ENCODE measurements around the gene MYO9B. TPM values are rescaled to one million over a fixed set of nuclear protein-coding genes. Genes with fewer than 3 reads are reported as not detected.
A peak's percentile ranks its signal among the peaks of the same experiment; 100 is the strongest.

MYO9B gene
- total and polyA plus RNA-seq, 2 of the 13 experiments (the other 11 are each of a cell fraction or from before 2014, with no cell fraction given) = 18.0 to 18.3 TPM

GRCh38 chr19:17097593-17098126, 22.1 kb downstream of the MYO9B start (continued):
- TF ChIP-seq NR2F2 (IDR thresholded peaks at IDR 0.05; ENCODE audit: borderline replicate concordance, low read depth) = peak; percentile 95
- TF ChIP-seq ZFP37 (CRISPR knock-in tag; IDR thresholded peaks at IDR 0.05; ENCODE audit: borderline replicate concordance) = no peak
- no peak for TF ChIP-seq ZNF704 (CRISPR knock-in tag; IDR thresholded peaks at IDR 0.05; ENCODE audit: borderline replicate concordance)
- TF ChIP-seq ZNF44 (CRISPR knock-in tag; IDR thresholded peaks at IDR 0.05) = no peak
- TF ChIP-seq GTF3A (CRISPR knock-in tag; conservative IDR thresholded peaks at IDR 0.05) = no peak
- TF ChIP-seq ZKSCAN8 (CRISPR knock-in tag; IDR thresholded peaks at IDR 0.05; ENCODE audit: borderline replicate concordance) = peak; percentile 67
- no peak for TF ChIP-seq ZNF296 (CRISPR knock-in tag; conservative IDR thresholded peaks at IDR 0.05)
- peak; percentile 32; the same call in 1 of the 2 replicates for TF ChIP-seq PHF21A (CRISPR knock-in tag; IDR thresholded peaks at IDR 0.05)
- peak; percentile 64; the same call in 1 of the 2 replicates for TF ChIP-seq CBX5 (CRISPR knock-in tag; IDR thresholded peaks at IDR 0.05; ENCODE audit: borderline replicate concordance)
- TF ChIP-seq SIN3A (IDR thresholded peaks at IDR 0.05; ENCODE audit: borderline replicate concordance, low read depth, low read length) = 0 out of 2 replicates have a peak, but pooled peaks have one; percentile 39
- peak; percentile 99 for TF ChIP-seq NR2F6 (IDR thresholded peaks at IDR 0.05)
- TF ChIP-seq NR2F6 (CRISPR knock-in tag; IDR thresholded peaks at IDR 0.05) = peak; percentile 99
- TF ChIP-seq NFYB (CRISPR knock-in tag; IDR thresholded peaks at IDR 0.05) = no peak
- no peak for TF ChIP-seq ZNF569 (CRISPR knock-in tag; IDR thresholded peaks at IDR 0.05; ENCODE audit: borderline replicate concordance)
- TF ChIP-seq RAD21 (CRISPR knock-in tag; IDR thresholded peaks at IDR 0.05) = 0 out of 2 replicates have a peak, but pooled peaks have one; percentile 9
- TF ChIP-seq SMC3 (IDR thresholded peaks at IDR 0.05; ENCODE audit: low read length) = peak; percentile 31; the same call in 1 of the 2 replicates
- no peak for TF ChIP-seq ZNF263 (CRISPR knock-in tag; IDR thresholded peaks at IDR 0.05)
- TF ChIP-seq TARDBP (CRISPR knock-in tag; IDR thresholded peaks at IDR 0.05) = peak; percentile 65
- TF ChIP-seq ZFP1 (CRISPR knock-in tag; IDR thresholded peaks at IDR 0.05) = peak; percentile 72; the same call in 1 of the 2 replicates
- no peak for TF ChIP-seq ZNF576 (CRISPR knock-in tag; IDR thresholded peaks at IDR 0.05)
- peak; percentile 60; the same call in 1 of the 2 replicates for TF ChIP-seq PRDM10 (CRISPR knock-in tag; IDR thresholded peaks at IDR 0.05; ENCODE audit: low read depth)
- peak; percentile 38; the same call in 1 of the 2 replicates for TF ChIP-seq SKIL (CRISPR knock-in tag; IDR thresholded peaks at IDR 0.05; ENCODE audit: borderline replicate concordance)
- TF ChIP-seq POGZ (CRISPR knock-in tag; IDR thresholded peaks at IDR 0.05) = 0 out of 2 replicates have a peak, but pooled peaks have one; percentile 24
- TF ChIP-seq ZNF496 (CRISPR knock-in tag; IDR thresholded peaks at IDR 0.05; ENCODE audit: insufficient replicate concordance) = no peak
- no peak for TF ChIP-seq JDP2 (CRISPR knock-in tag; IDR thresholded peaks at IDR 0.05; ENCODE audit: borderline replicate concordance)
